ENCODE data around the gene ITGA2B.

Gene ITGA2B

DNA sequence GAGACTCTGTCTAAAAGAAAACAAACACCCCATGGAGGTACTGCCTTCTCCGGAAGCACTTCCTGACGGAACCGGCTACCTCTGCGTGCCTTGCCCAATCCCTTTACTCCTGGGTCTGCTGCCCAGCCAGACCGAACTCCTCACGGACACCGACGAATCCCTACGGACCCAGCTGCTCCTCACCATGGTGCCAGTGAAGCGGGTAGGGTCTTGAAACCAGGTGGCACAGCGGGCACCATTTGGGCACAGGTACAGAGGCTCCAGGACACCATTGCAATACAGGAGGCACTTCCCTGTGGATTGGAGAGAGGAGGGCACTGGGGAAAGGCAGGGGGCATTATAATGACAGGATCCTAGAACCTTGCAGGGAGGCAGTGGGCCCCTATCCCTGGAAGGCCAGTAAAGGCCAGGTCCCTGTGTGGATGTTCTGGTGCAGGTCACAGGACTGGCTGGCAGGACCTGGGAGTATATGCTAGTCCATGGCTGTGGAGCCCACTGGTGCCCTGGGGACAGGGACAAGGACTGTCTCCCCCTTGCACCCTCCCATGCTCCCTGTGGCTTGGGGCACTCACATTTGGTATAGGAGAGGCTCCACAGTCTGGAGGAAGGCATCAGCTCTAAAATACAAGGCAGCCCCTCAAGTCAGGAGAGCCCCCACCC is 67.1 kb downstream of the ITGA2B start:
- H3K4me3 ChIP-seq (ENCODE audit: control insufficient read depth, low read depth, low read length): no peak overlapping the region
- TF ChIP-seq, protein P1, sequence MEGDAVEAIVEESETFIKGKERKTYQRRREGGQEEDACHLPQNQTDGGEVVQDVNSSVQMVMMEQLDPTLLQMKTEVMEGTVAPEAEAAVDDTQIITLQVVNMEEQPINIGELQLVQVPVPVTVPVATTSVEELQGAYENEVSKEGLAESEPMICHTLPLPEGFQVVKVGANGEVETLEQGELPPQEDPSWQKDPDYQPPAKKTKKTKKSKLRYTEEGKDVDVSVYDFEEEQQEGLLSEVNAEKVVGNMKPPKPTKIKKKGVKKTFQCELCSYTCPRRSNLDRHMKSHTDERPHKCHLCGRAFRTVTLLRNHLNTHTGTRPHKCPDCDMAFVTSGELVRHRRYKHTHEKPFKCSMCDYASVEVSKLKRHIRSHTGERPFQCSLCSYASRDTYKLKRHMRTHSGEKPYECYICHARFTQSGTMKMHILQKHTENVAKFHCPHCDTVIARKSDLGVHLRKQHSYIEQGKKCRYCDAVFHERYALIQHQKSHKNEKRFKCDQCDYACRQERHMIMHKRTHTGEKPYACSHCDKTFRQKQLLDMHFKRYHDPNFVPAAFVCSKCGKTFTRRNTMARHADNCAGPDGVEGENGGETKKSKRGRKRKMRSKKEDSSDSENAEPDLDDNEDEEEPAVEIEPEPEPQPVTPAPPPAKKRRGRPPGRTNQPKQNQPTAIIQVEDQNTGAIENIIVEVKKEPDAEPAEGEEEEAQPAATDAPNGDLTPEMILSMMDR (IDR thresholded peaks at IDR 0.05; ENCODE audit: control insufficient read depth, insufficient read depth, low read depth, low read length, missing control alignments): no peak
- DNase-seq (ENCODE audit: low read depth): no peak

Data from AG09309 (cell line).